ENCODE results near the gene ARHGAP4.
A peak's percentile ranks its signal among the peaks of the same experiment; 100 is the strongest.

Gene ARHGAP4

DNA sequence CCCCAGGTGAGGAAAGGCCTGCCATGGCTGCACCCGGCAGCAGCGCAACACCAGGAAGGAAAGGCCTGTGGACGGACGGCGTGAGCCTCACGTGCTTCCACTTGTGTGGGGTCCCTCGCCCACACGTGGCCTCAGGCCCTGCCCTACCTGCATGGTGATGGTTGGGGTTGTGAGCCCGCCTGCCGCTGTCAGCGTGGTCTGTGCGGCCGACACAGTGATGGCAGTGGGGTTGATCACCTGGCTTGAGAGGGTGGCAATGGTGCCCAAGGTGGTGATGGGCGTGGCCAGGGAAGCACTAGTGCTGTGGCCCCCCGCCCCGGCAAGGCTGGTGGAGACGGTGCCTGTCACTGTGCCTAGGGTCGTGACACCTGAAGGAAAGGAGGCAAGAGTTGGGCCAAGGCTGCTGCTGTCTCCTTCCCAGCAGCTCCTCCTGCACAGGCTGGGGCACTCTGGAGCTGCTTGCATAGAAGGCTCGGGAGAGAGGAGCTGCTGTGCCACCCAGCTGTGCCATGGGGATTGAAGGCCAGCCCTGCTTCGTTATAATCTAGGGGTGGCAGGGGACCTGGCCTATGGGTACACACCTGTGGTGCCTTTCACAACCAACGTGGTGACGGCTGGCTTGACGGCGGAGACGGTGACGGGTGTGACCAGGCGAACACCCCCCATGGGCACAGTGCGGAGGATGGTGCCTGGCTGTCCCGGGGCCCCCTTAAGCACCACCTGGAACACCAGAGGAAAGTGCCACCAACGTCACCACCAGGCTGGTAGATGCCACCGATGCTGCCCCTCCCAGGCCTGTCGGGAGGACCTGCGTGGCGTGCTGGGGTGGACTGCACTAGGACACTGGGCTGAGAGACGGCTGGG, 30.2 kb upstream of the ARHGAP4 start:
- Mint-ChIP-seq H3K4me3 (no peak overlapping the region), H3K27me3 (no peaks in the 10 kb centered on the region), H3K36me3 (ENCODE audit: low read depth) (peaks cover 100% of the 10 kb centered on the region), H3K4me1 (ENCODE audit: low read depth) (no peaks in the 10 kb centered on the region), H3K9me3 (no peaks in the 10 kb centered on the region), H3K27ac (no peak overlapping the region)
- intact Hi-C loops (cut with micrococcal nuclease) = no loop called here

DNA sequence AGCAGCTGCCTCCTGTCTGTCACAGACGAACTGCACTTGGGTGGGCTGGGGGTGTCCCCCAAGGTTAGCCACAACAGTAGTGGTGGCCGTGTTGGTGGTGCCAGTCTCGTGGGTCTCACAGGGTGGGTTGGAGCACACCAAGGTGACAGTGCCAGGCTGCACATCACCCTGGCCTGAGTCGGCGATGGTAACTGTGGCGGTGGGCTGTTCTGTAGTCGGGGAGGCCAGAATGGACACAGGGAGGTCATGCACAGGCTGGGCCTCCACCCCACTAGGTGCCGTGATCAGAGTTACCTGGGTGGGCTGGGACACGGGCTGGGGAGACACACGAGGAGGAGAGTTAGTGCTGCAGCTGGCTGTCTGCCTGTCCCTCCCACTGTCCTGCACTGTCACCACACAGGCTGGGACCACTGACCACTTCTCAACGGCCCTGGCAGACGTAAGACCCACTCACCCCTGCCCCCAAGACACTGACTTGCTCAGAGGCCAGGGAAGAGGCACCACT, 29.2 kb upstream of the ARHGAP4 start:
- H3K36me3 Mint-ChIP-seq (ENCODE audit: low read depth) = peaks cover 100% of the 10 kb centered on the region

DNA sequence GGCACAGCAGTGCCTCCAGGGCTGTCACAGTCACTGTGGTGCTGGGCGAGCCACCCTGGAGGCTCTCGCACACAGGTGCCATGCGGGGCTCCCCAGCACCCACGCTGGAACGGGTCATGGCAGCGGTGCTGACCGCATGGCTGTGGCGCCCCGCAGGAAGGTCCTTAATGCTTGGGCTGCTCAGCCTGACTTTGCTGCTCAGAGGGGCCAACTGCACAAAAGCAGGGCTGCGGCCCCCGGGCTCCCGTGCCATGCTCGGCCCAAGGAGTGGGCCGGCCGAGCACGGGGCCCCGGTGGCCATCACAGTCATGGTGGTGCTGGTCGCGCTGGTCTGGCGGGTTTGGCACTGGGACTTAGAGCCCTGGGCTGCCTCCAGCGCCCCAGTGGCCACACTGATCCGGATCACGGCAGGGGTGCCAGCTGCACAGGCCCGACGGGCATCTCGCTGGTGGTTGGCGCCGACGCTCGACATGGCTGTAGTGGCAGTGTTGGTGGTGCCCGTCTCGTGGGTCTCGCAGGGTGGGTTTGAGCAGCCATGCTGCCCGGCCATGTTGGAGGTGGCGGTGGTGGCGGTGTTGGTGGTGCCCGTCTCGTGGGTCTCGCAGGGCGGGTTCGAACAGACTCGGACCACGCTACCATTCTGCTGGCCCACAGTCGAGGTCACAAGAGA, 28.6 kb upstream of the ARHGAP4 start:
- Mint-ChIP-seq H3K4me3 (no peak overlapping the region), H3K4me1 (ENCODE audit: low read depth) (peaks cover 6% of the 10 kb centered on the region), H3K27me3 (no peaks in the 10 kb centered on the region), H3K27ac (peak overlapping the region; percentile 32), H3K9me3 (no peaks in the 10 kb centered on the region), H3K36me3 (ENCODE audit: low read depth) (peaks cover 100% of the 10 kb centered on the region)
- intact Hi-C loops (cut with micrococcal nuclease) = loop anchor here (5.0 kb wide), 1 partner anchor 192 kb away; the partner anchor contains the start of gene PLXNB3

More for the DNA sequence above, 29.2 kb upstream of the ARHGAP4 start:
- no peaks in the 10 kb centered on the region for H3K9me3 Mint-ChIP-seq
- no peak overlapping the region for H3K27ac Mint-ChIP-seq
- no peaks in the 10 kb centered on the region for H3K27me3 Mint-ChIP-seq
- H3K4me1 Mint-ChIP-seq (ENCODE audit: low read depth) = peaks cover under 1% of the 10 kb centered on the region
- H3K4me3 Mint-ChIP-seq = no peak overlapping the region
- intact Hi-C loops (cut with micrococcal nuclease) = no loop called here

DNA sequence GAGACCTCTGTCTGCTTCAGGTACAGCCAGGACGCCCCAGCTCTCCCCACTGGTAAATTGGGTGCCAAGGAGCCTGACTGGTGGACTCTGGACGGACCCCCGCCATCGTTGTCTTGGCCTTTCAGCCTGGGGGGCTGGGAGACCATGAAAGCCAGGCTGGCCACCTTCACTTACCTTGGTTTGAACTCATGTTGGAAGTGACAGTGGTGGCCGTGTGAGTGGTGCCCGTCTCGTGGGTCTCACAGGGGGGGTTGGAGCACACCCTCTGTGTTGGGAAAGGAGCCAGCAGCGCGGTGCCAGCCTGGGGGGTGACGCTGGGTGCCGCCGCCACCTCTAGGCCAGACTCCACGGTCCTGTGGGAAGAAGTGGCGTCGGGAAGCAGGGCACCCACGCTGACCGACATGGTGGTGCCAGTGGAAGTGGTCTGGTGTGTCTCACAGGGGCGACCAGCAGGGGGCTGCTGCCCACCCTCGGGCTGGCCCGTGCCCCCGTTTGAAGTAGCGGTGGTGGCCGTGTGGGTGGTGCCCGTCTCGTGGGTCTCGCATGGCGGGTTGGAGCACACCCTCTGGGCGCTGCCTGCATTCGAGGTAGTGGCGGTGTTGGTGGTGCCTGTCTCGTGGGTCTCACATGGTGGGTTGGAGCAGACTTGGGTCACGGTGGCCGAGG, 28.0 kb upstream of the ARHGAP4 start:
- H3K36me3 Mint-ChIP-seq (ENCODE audit: low read depth) = peaks cover 100% of the 10 kb centered on the region
- H3K4me1 Mint-ChIP-seq (ENCODE audit: low read depth) = peaks cover 13% of the 10 kb centered on the region
- H3K27ac Mint-ChIP-seq = peak overlapping the region; percentile 32
- no peak overlapping the region for H3K4me3 Mint-ChIP-seq
- H3K27me3 Mint-ChIP-seq = no peaks in the 10 kb centered on the region
- H3K9me3 Mint-ChIP-seq = no peaks in the 10 kb centered on the region
- intact Hi-C loops (cut with micrococcal nuclease) = loop anchor here (5.0 kb wide), 1 partner anchor 192 kb away; the partner anchor contains the start of gene PLXNB3

DNA sequence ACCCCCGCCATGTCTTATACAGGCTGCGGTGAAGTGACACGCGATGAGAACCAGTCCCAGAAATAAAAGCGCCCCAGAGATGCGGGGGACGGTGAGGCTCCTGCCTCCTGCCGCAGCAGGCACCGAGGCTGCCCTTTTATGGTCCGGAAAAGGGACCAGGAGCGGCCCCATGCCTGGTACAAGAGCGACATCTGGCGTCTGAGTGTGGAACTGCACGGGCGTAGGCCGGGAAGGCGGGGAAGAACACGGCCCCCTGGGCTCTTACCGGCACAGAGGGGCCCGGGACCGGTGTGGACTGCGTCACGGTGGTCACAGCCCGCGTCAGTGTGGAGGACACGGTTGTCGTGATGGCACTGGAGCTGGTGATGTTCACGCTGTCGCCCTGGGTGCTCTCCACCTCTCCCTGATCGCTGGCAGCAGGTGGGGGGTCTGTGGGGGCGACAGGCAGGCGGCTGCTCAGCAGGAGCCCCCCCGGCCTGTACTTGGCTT, 27.3 kb upstream of the ARHGAP4 start:
- no peaks in the 10 kb centered on the region for H3K27me3 Mint-ChIP-seq
- intact Hi-C loops (cut with micrococcal nuclease) = loop anchor here (5.0 kb wide), 1 partner anchor 191 kb away; the partner anchor contains the start of gene PLXNB3

DNA sequence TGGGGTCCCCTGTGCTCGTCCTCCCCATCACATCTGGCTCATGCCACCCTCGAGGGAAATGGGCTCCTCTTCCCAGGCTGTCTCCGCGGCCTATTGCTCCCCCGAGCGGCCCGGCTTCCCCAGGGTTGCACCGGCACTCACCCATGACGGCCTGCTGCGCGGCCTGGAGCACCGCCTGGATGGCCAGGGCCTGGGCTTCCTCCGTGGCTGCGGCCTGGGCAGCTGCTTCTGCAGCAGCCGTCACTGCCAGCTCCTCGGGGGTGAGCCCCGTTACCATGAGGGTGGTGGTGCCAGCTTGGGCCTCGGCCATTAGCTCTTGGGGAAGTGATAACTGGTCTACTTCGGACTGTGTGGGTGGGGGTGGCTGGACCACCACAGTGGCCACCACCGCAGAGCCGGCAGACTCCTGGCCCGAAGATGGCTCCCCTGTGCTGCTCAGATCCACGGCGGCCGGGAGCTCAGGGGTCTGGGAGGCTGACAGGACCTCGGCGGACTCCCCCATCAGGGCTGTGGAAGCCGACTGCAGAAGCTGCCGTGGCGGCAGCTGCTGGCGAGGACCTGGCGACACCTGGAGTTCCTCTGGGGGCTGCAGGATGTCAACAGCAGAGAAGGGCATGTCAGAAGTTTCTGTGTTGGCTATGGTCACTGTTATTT, 26.4 kb upstream of the ARHGAP4 start:
- no peak overlapping the region for H3K4me3 Mint-ChIP-seq

More for the DNA sequence above, 27.3 kb upstream of the ARHGAP4 start:
- Mint-ChIP-seq H3K4me1 (ENCODE audit: low read depth) (peaks cover 19% of the 10 kb centered on the region), H3K27ac (no peak overlapping the region), H3K4me3 (no peak overlapping the region), H3K9me3 (no peaks in the 10 kb centered on the region), H3K36me3 (ENCODE audit: low read depth) (peaks cover 100% of the 10 kb centered on the region)

DNA sequence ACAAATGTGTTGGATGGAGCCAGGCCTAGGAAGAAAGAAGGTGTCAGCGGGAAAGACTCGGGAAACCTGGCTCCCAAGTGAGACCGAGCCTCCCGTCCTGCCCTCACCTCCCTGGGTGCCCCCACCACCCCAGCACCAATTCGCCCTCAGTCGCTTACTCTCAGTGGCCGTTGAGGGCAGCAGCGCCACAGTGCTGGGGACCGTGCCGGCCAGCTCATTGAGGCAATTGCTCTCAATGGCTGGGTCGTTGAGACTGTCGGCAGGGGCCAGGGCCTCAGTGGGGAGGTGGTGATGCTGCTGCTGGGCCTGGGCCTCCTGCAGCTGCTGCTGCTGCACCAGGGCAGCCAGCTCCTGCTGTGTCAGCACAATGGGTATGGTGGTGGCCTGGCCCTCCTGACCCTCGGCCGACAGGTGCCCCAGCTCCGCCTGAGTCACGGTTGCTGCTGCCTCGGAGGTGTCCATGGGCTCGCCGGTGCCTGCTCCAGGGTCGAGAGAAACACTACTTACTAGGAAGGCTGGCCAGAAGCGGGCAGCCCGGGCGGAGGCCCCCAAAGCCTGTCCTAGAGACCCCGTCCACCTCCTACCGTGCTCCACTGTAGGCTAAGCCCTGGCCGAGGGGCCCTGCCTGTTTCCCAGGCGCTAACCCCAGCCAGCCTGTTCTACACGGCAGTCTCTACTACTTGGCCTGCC, 25.8 kb upstream of the ARHGAP4 start:
- Mint-ChIP-seq H3K27me3 (no peaks in the 10 kb centered on the region), H3K27ac (no peak overlapping the region), H3K9me3 (no peaks in the 10 kb centered on the region), H3K36me3 (ENCODE audit: low read depth) (peaks cover 97% of the 10 kb centered on the region), H3K4me1 (ENCODE audit: low read depth) (peaks cover 32% of the 10 kb centered on the region), H3K4me3 (no peak overlapping the region)
- intact Hi-C loops (cut with micrococcal nuclease) = loop anchor here (5.0 kb wide), 1 partner anchor 190 kb away; the partner anchor contains the start of gene PLXNB3

More for the DNA sequence above, 26.4 kb upstream of the ARHGAP4 start:
- Mint-ChIP-seq H3K9me3 (no peaks in the 10 kb centered on the region), H3K27me3 (no peaks in the 10 kb centered on the region), H3K36me3 (ENCODE audit: low read depth) (peaks cover 100% of the 10 kb centered on the region), H3K27ac (no peak overlapping the region), H3K4me1 (ENCODE audit: low read depth) (peaks cover 25% of the 10 kb centered on the region)
- intact Hi-C loops (cut with micrococcal nuclease) = loop anchor here (5.0 kb wide), 1 partner anchor 190 kb away; the partner anchor contains the start of gene PLXNB3

DNA sequence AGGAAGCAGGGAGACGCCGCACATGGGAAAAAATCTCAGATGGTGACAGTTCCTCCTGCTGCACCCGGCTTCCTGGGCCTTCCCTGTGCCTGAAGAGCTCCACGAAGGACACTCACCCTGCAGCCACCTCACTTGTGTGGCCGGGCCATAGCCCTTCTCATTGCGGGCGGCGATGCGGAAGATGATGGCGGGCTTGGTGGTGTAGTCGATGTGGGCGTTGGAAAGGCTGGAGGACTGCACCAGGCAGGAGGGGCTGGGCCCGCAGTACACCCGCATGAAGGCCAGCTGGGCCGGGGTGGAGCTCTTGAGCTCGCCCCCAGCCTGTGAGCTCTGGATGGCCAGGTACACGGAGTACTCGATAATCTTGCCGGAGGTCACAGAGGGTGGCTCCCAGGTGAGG, 24.1 kb upstream of the ARHGAP4 start:
- no peaks in the 10 kb centered on the region for H3K27me3 Mint-ChIP-seq
- peaks cover 80% of the 10 kb centered on the region for H3K36me3 Mint-ChIP-seq (ENCODE audit: low read depth)
- no peaks in the 10 kb centered on the region for H3K9me3 Mint-ChIP-seq
- peaks cover 37% of the 10 kb centered on the region for H3K4me1 Mint-ChIP-seq (ENCODE audit: low read depth)
- intact Hi-C loops (cut with micrococcal nuclease) = loop anchor here (5.0 kb wide), 1 partner anchor 188 kb away; the partner anchor contains the start of gene PLXNB3
- H3K4me3 Mint-ChIP-seq = no peak overlapping the region
- H3K27ac Mint-ChIP-seq = no peak overlapping the region

DNA sequence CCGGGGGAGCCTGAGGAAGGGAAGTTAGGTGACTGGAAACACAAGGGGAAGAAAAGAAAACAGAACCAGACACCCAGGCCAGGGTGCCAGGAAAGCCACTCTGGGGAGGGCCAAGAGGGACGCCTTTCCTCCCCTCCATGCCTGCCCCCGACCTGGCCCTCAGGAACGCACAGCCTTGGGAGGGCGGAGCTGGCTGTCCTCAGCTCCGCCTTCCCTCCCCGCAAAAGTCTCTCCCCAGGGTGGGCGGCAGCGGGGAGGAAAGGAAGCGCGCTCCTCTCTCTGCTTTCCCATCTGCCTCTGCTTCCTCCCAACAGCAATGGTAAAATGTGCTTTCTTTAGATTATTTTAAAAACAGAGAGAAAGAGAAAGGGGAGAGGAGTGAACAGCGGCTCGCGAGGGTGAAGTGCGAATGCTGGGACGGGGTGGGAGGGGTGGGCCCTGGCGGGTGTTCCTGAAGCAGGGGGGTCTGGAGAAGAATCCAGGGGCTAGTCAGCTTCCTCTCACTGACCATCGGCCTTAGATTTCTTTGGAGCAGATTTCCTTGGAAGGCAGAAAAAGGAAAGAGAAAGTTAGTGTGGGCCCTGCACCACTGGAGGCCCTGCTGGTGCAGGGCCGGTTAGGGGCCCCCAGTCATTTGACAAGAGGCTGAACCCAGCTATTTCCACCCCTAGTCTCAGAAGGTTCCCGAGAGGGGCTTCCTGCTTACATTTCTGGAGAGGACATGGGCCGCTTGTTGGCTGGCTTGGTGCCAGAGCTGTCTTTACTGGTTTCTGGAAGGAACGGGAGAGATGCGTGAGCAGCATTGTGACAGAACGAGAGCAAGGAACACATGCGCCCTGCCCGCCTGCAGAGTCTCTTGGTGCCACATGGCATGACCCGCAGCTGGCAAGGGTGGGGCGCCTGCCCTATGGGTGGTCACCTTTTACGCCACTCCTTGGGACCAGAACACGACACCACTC, 23.1 kb upstream of the ARHGAP4 start:
- Mint-ChIP-seq H3K27ac (peak overlapping the region; percentile 58), H3K9me3 (no peaks in the 10 kb centered on the region), H3K27me3 (no peaks in the 10 kb centered on the region), H3K36me3 (ENCODE audit: low read depth) (peaks cover 76% of the 10 kb centered on the region), H3K4me3 (no peak overlapping the region), H3K4me1 (ENCODE audit: low read depth) (peaks cover 41% of the 10 kb centered on the region)
- intact Hi-C loops (cut with micrococcal nuclease) = no loop called here

DNA sequence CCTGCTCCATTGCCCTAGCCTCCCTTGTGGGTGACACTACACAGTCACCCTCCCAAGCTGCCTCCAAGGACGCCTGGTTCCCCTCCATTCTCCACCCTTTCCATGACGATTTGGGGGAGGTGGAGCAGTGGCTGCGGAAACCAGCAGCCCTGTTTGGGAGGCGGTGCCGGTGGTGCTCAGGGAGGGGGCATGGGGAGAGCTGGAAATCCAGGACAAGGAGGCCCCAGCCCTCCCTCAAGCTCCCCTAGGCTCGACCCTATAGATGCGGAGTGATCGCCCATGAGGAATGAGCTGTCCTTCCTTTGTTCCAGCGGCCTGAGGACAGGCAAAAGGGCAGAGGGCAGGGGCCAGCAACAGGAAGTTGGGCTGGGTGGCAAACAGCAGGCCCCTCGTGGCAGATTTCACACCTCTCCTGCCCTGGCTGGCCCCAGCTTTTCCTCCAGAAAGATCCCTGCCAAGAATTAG, 22.0 kb upstream of the ARHGAP4 start:
- H3K36me3 Mint-ChIP-seq (ENCODE audit: low read depth) = peaks cover 72% of the 10 kb centered on the region
- H3K4me3 Mint-ChIP-seq = no peak overlapping the region
- H3K4me1 Mint-ChIP-seq (ENCODE audit: low read depth) = peaks cover 47% of the 10 kb centered on the region
- intact Hi-C loops (cut with micrococcal nuclease) = no loop called here
- H3K27me3 Mint-ChIP-seq = no peaks in the 10 kb centered on the region
- peak overlapping the region; percentile 58 for H3K27ac Mint-ChIP-seq
- no peaks in the 10 kb centered on the region for H3K9me3 Mint-ChIP-seq

DNA sequence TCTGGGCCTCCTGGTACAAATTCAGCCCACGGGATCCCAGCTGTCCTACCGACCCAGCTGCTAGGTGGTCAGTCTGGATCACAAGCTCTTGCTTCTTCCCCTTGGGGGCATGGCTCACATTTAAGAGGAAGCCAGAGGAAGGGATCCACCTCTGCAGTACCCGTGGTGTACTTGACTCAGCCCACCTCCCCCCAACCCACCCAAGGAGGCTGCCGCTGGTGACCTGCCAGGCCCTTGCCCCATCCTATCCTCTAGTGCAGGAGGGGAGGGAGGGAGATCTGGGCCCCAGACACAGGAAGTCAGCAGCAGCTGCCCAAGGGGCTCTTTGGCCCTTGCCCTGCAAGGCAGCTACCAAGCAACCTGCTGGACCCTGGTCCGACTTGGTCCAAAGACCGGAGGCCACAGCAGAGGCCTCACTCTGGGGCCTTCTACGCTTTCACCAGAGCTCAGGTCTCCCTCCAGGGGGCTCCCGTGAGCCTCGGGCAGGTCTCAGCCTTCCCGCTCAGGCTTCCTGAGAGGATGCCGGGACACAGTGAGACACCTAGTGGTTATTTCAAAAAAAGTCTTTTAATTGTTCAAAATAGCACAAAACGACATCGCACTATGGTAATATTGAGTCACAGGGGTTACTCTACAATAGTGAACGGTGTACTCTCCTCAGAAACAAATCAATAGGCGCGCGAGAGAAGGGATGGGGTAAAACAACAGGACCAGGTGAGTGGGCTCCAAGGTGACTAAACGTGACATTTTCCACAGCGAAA, 21.1 kb upstream of the ARHGAP4 start:
- Mint-ChIP-seq H3K9me3 (no peaks in the 10 kb centered on the region), H3K4me3 (no peak overlapping the region), H3K27me3 (no peaks in the 10 kb centered on the region), H3K27ac (peak overlapping the region; percentile 47), H3K36me3 (ENCODE audit: low read depth) (peaks cover 72% of the 10 kb centered on the region), H3K4me1 (ENCODE audit: low read depth) (peaks cover 56% of the 10 kb centered on the region)
- intact Hi-C loops (cut with micrococcal nuclease) = no loop called here
